Measurements from ENCODE around the gene CCDC14.
"Not testable (repeated sequence)": the region's sequence is repeated elsewhere in the genome, so short reads cannot be mapped to it uniquely, and the experiment has no call there.

GRCh38 chr3:124001366-124001765 is 40.3 kb upstream of the CCDC14 start:
- TF ChIP-seq CTCF (IDR thresholded peaks at IDR 0.05 in 4 of 5, conservative IDR thresholded peaks at IDR 0.05 in 1 of 5); POLR2A (IDR thresholded peaks at IDR 0.05): not testable (repeated sequence)

All from gastrocnemius medialis (tissue), 4 donors.